ENCODE data around the gene DPP6.
"Not testable (repeated sequence)": the region's sequence is repeated elsewhere in the genome, so short reads cannot be mapped to it uniquely, and the experiment has no call there.

DNA sequence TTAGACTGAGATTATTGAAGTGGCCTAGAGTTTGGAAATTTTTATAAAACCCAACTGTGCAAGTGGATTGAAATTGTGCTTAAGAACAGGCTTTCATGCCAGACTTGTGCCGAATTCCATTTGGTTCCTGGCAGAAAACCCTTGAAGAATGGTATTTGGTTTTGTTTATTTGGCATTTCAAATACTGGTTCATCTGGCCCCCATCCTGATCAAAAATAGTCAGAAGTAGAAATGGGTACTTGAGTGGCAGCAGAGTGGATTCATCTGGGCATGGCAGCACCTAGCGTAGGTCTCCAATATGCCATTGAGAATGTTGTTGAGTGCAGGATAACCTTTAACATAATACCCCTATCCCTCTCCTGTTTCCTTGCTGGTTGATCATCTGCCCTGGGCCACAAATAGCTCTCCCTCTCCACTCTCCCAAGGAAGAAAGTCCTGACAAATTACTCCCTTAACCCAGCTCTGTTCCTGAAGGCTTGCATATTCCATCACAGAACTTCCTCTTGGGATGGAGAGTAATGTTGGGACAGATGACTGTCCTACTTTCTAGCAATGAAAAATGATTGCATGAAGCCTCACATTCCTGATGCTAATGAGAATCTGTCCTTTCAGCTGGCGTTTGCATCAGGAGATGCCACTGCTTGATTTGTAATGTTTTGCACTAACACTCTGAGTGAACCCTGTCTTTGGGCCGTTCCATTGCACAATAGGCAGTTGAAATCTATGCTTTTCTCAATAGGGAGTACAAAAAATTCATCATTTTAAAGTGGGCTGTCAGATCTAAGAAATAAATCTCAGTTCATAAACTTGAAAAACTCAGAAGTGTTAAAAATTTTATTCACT lies 41.3 kb upstream of the DPP6 start:
- TF ChIP-seq POLR2AphosphoS5, POLR2A (IDR thresholded peaks at IDR 0.05): not testable (repeated sequence)
- TF ChIP-seq, protein P1, sequence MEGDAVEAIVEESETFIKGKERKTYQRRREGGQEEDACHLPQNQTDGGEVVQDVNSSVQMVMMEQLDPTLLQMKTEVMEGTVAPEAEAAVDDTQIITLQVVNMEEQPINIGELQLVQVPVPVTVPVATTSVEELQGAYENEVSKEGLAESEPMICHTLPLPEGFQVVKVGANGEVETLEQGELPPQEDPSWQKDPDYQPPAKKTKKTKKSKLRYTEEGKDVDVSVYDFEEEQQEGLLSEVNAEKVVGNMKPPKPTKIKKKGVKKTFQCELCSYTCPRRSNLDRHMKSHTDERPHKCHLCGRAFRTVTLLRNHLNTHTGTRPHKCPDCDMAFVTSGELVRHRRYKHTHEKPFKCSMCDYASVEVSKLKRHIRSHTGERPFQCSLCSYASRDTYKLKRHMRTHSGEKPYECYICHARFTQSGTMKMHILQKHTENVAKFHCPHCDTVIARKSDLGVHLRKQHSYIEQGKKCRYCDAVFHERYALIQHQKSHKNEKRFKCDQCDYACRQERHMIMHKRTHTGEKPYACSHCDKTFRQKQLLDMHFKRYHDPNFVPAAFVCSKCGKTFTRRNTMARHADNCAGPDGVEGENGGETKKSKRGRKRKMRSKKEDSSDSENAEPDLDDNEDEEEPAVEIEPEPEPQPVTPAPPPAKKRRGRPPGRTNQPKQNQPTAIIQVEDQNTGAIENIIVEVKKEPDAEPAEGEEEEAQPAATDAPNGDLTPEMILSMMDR (IDR thresholded peaks at IDR 0.05), result not testable (repeated sequence)
